HUES64 (cell line): Measurements from ENCODE around the gene CCDC152.

Experiments used
- H3K27ac ChIP-seq: 2 replicates; pipeline ENCODE4 v1.7.0; 2013; ENCODE audit warnings: low read depth, low read length, inconsistent platforms
- H3K27me3 ChIP-seq: 2 replicates; pipeline ENCODE4 v1.6.1; 2013; ENCODE audit warnings: mild to moderate bottlenecking, low read length; ENCODE audit not compliant: insufficient read depth
- H3K36me3 ChIP-seq: 2 replicates; pipeline ENCODE4 v1.6.1; 2013; ENCODE audit warnings: mild to moderate bottlenecking, low read length; ENCODE audit not compliant: insufficient read depth
- H3K4me1 ChIP-seq: 2 replicates; pipeline ENCODE4 v1.6.1; 2013; ENCODE audit warnings: mild to moderate bottlenecking, low read length, moderate library complexity; ENCODE audit not compliant: insufficient read depth
- H3K4me3 ChIP-seq: 2 replicates; pipeline ENCODE4 v1.5.1; 2013; ENCODE audit warnings: mild to moderate bottlenecking, low read length, moderate library complexity
- H3K9ac ChIP-seq: 2 replicates; pipeline ENCODE4 v1.6.1; 2013; ENCODE audit warnings: mild to moderate bottlenecking, low read depth, low read length
- H3K9me3 ChIP-seq: 2 replicates; pipeline ENCODE4 v1.6.1; 2013; ENCODE audit warnings: low read depth, low read length; ENCODE audit not compliant: insufficient read depth
- whole genome bisulfite sequencing: fragments of 150-250, 120-280 bp; methylation state at CpG from one replicate; pipeline ENCODE4 v1.1.7; 2013; ENCODE audit warnings: missing lambda C conversion rate; 5-methylcytosine and 5-hydroxymethylcytosine counted together

The CCDC152 gene

GRCh38 chr5:42781584-42781983, 25.0 kb downstream of the CCDC152 start:
- Histone ChIP-seq H3K4me1 (no peaks in the 10 kb centered on the region), H3K9me3 (peaks cover 6% of the 10 kb centered on the region; the same call in 1 of the 2 replicates), H3K27ac (no peak overlapping the region), H3K4me3 (no peak overlapping the region), H3K9ac (no peak overlapping the region), H3K36me3 (no peaks in the 10 kb centered on the region), H3K27me3 (no peaks in the 10 kb centered on the region)
- WGBS, result 90% methylated on average over 1 of the region's 1 CpG

GRCh38 chr5:42784132-42784531, 27.5 kb downstream of the CCDC152 start:
- Histone ChIP-seq H3K27me3 (no peaks in the 10 kb centered on the region), H3K36me3 (no peaks in the 10 kb centered on the region), H3K4me1 (no peaks in the 10 kb centered on the region), H3K27ac (no peak overlapping the region), H3K9me3 (peaks cover 11% of the 10 kb centered on the region; the same call in 1 of the 2 replicates), H3K4me3 (no peak overlapping the region), H3K9ac (no peak overlapping the region)
- WGBS, result 92% methylated on average over 1 of the region's 1 CpG

DNA sequence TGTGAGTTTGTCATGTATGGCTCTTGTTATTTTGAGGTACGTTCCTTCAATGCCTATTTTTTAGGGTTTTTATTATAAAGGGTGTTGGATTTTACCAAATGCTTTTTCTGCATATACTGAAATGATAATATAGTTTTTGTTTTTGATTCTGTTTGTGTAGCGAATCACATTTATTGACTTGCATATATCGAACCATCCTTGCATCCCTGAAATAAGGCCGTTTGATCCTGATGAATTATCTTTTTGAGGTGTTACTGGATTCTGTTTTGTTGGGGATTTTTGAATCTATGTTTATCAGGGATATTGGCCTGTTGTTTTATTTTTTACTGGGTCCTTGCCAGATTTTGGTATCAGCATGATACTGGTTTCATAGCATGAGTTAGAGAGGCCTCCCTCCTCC, 29.1 kb downstream of the CCDC152 start:
- Histone ChIP-seq H3K27ac (no peak overlapping the region), H3K27me3 (no peaks in the 10 kb centered on the region), H3K9me3 (peaks cover 15% of the 10 kb centered on the region; the same call in 1 of the 2 replicates), H3K9ac (no peak overlapping the region), H3K4me1 (no peaks in the 10 kb centered on the region), H3K4me3 (no peak overlapping the region), H3K36me3 (no peaks in the 10 kb centered on the region)
- 97% methylated on average over 4 of the region's 4 CpGs for WGBS

DNA sequence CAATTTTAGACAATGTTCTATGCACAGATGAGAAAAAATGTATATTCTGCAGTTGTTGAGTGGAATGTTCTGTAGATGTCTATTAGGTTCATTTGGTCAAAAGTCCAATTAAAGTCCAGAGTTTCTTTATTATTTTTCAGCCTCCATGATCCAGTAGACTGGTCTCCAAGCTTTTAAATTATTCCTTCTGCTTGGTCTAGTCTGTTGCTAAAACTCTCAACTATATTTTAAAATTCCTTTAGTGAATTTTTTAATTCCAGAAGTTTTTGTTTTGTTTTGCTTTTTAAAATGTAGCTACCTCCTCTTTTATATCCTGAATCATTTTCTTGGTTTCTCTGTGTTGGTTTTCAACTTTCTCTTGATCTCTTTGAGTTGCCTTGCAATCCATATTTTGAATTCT, 30.5 kb downstream of the CCDC152 start:
- H3K4me1 ChIP-seq, result no peaks in the 10 kb centered on the region
- H3K4me3 ChIP-seq, result no peak overlapping the region
- no peaks in the 10 kb centered on the region for H3K27me3 ChIP-seq
- H3K9ac ChIP-seq, result no peak overlapping the region
- no peak overlapping the region for H3K27ac ChIP-seq
- no peaks in the 10 kb centered on the region for H3K36me3 ChIP-seq
- H3K9me3 ChIP-seq, result peaks cover 15% of the 10 kb centered on the region; the same call in 1 of the 2 replicates

DNA sequence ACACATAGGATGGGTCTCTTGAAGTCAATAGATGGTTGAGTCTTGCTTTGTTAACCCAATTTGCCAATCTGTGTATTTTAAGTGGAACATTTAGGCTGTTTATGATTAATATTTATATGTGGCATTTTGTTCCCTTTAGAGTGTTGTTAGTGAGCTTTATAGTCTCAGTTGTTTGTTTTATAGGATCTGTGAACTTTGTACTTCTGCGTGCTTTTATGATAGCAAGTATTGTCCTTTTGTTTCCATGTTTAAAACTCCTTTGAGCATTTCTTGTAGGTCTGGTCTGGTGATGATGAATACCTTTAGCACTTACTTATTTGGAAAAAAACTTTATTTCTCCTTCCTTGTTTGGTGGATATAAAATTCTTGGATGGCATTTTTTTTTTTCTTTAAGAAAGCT, 31.2 kb downstream of the CCDC152 start:
- no peak overlapping the region for H3K9ac ChIP-seq
- H3K9me3 ChIP-seq, result peaks cover 15% of the 10 kb centered on the region; the same call in 1 of the 2 replicates
- H3K4me3 ChIP-seq, result no peak overlapping the region
- no peaks in the 10 kb centered on the region for H3K36me3 ChIP-seq
- no peak overlapping the region for H3K27ac ChIP-seq
- no peaks in the 10 kb centered on the region for H3K4me1 ChIP-seq
- no peaks in the 10 kb centered on the region for H3K27me3 ChIP-seq
- 100% methylated on average over 1 of the region's 1 CpG for WGBS

- Histone ChIP-seq H3K9ac (no peak overlapping the region), H3K4me1 (no peaks in the 10 kb centered on the region), H3K4me3 (no peak overlapping the region), H3K27me3 (no peaks in the 10 kb centered on the region), H3K9me3 (peaks cover 11% of the 10 kb centered on the region; the same call in 1 of the 2 replicates), H3K36me3 (no peaks in the 10 kb centered on the region), H3K27ac (no peak overlapping the region)
Observed at GRCh38 chr5:42791151-42791550, 34.5 kb downstream of the CCDC152 start.

GRCh38 chr5:42798284-42799240, 41.9 kb downstream of the CCDC152 start:
- H3K9ac ChIP-seq, result no peak overlapping the region
- WGBS, result 100% methylated on average over 4 of the region's 6 CpGs
- H3K27me3 ChIP-seq, result no peaks in the 10 kb centered on the region
- H3K4me1 ChIP-seq, result no peaks in the 10 kb centered on the region
- H3K27ac ChIP-seq, result no peak overlapping the region
- no peaks in the 10 kb centered on the region for H3K9me3 ChIP-seq
- H3K36me3 ChIP-seq, result peaks cover 12% of the 10 kb centered on the region
- no peak overlapping the region for H3K4me3 ChIP-seq

DNA sequence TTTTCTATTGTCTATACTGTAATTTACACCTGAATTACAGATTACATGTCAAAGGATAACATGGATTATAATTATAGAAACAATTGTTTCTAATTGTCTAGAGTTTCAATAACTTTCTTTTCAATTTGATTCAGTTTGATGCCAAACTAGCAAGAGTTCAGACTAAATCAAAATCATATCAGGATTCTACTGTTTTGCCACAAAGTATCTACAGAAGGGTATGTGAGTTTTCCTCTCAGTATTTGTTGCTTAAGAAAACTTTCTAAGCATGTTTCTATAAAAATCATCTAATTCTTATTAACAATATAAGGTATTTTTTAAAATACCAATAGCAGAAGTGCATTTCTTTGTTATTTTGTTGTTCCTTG, 42.6 kb downstream of the CCDC152 start:
- H3K4me1 ChIP-seq, result no peaks in the 10 kb centered on the region
- no peak overlapping the region for H3K9ac ChIP-seq
- H3K27ac ChIP-seq, result no peak overlapping the region
- no peaks in the 10 kb centered on the region for H3K27me3 ChIP-seq
- H3K36me3 ChIP-seq, result peaks cover 12% of the 10 kb centered on the region
- H3K9me3 ChIP-seq, result no peaks in the 10 kb centered on the region
- no peak overlapping the region for H3K4me3 ChIP-seq

DNA sequence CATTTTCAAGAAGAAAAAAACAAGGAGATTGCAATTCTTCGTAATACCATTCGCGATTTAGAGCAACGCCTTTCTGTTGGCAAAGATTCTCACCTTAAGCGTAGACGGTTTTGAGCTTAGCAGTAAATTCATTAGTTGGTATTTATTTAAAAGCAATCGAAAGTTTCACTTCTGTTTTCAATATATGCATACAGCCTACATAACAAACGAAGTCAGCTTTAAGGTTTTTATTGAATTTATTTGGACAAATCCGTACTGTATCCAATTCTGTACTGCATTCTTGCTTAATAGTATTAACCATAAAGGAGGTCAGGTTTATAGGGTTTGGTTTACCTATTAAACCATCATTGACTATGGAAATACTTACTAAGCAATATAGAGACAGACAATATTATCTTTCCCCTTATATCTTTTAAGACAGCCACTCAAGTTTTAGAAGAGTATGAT, 43.1 kb downstream of the CCDC152 start:
- no peaks in the 10 kb centered on the region for H3K4me1 ChIP-seq
- no peak overlapping the region for H3K27ac ChIP-seq
- no peaks in the 10 kb centered on the region for H3K9me3 ChIP-seq
- no peak overlapping the region for H3K9ac ChIP-seq
- H3K36me3 ChIP-seq, result peaks cover 12% of the 10 kb centered on the region
- 94% methylated on average over 7 of the region's 9 CpGs for WGBS
- H3K27me3 ChIP-seq, result no peaks in the 10 kb centered on the region
- no peak overlapping the region for H3K4me3 ChIP-seq

GRCh38 chr5:42800748-42801330, 44.2 kb downstream of the CCDC152 start:
- Histone ChIP-seq H3K27me3 (no peaks in the 10 kb centered on the region), H3K4me3 (no peak overlapping the region), H3K9ac (no peak overlapping the region), H3K9me3 (no peaks in the 10 kb centered on the region), H3K4me1 (no peaks in the 10 kb centered on the region), H3K36me3 (peaks cover 21% of the 10 kb centered on the region), H3K27ac (no peak overlapping the region)
- 96% methylated on average over 7 of the region's 8 CpGs for WGBS

- Histone ChIP-seq H3K9me3 (no peaks in the 10 kb centered on the region), H3K27ac (no peak overlapping the region), H3K4me1 (no peaks in the 10 kb centered on the region), H3K4me3 (no peak overlapping the region), H3K36me3 (peaks cover 29% of the 10 kb centered on the region), H3K27me3 (no peaks in the 10 kb centered on the region), H3K9ac (no peak overlapping the region)
- 94% methylated on average over 5 of the region's 6 CpGs for WGBS
Observed at GRCh38 chr5:42801516-42802166, 45.0 kb downstream of the CCDC152 start.
